ENCODE measurements around the gene TUBB.

- TF ChIP-seq CTCF (IDR thresholded peaks at IDR 0.05): no peak
- TF ChIP-seq POLR2AphosphoS5 (IDR thresholded peaks at IDR 0.05; ENCODE audit: low read depth, low read length): peak; percentile 48; the same call in 1 of the 2 replicates
- no peak for TF ChIP-seq REST (IDR thresholded peaks at IDR 0.05; ENCODE audit: insufficient read depth in 1 of 2, low read depth in 2 of 2, low read length in 1 of 2)
- TF ChIP-seq SIN3A (IDR thresholded peaks at IDR 0.05; ENCODE audit: borderline replicate concordance, insufficient read depth, low read depth, low read length): peak; percentile 69; the same call in 1 of the 2 replicates
- no peak for TF ChIP-seq TCF7L2 (IDR thresholded peaks at IDR 0.05; ENCODE audit: low read depth, low read length)
Measured at GRCh38 chr6:30690403-30691207, 29.5 kb upstream of the TUBB start, which contains the start of gene NRM.

All from Panc1 (cell line).